ENCODE measurements around the gene MRPL4. TPM values are rescaled to one million over a fixed set of nuclear protein-coding genes. Genes with fewer than 3 reads are reported as not detected.

The MRPL4 gene
- polyA plus RNA-seq, 2 donors: 25.7 to 71.6 TPM

- Histone ChIP-seq H3K4me3 (ENCODE audit: low read depth in 1 of 2, low read length in 2 of 2) (peak overlapping the region; percentile 12 to 31), H3K36me3 (ENCODE audit: control insufficient read depth in 2 of 2, insufficient read depth in 2 of 2, low read length in 1 of 2) (no peaks in the 10 kb centered on the region), H3K27me3 (ENCODE audit: control insufficient read depth in 1 of 2, insufficient read depth in 2 of 2, low read length in 2 of 2) (peaks cover 0 to 25% of the 10 kb centered on the region in 2 donors), H3K4me1 (ENCODE audit: control insufficient read depth in 2 of 2, insufficient read depth in 2 of 2, low read length in 1 of 2) (peaks cover 23 to 59% of the 10 kb centered on the region in 2 donors), H3K27ac (ENCODE audit: low read depth in 2 of 2, low read length in 1 of 2) (no peak overlapping the region), H3K9me3 (ENCODE audit: control insufficient read depth in 2 of 2, insufficient read depth in 1 of 2, low read depth in 1 of 2, low read length in 1 of 2) (peaks cover 0 to 18% of the 10 kb centered on the region in 2 donors)
- 1% methylated on average over 56 to 57 of the region's 57 CpGs for WGBS, 2 donors
These were observed 39.0 kb downstream of the MRPL4 start for GRCh38 chr19:10290876-10291553.

DNA sequence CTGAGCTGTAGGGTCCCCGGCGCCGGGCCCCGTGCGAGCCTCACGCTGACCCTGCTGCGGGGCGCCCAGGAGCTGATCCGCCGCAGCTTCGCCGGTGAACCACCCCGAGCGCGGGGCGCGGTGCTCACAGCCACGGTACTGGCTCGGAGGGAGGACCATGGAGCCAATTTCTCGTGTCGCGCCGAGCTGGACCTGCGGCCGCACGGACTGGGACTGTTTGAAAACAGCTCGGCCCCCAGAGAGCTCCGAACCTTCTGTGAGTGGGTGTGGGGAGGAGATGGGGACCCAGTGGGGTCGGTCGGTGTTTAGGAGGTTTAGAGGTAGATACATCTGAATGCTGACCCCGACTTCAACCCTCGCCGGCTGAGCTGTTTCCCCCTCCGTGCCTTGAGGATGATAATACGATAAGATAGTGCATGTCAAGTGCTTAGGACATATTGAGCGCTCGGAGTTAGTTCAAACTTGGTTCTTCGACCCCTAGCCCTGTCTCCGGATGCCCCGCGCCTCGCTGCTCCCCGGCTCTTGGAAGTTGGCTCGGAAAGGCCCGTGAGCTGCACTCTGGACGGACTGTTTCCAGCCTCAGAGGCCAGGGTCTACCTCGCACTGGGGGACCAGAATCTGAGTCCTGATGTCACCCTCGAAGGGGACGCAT is 39.7 kb downstream of the MRPL4 start:
- H3K27me3 ChIP-seq (ENCODE audit: control insufficient read depth in 1 of 2, insufficient read depth in 2 of 2, low read length in 2 of 2): peaks cover 0 to 25% of the 10 kb centered on the region in 2 donors
- H3K4me3 ChIP-seq (ENCODE audit: low read depth in 1 of 2, low read length in 2 of 2): peak overlapping the region; percentile 17 to 31
- no peak overlapping the region for H3K27ac ChIP-seq (ENCODE audit: low read depth in 2 of 2, low read length in 1 of 2)
- H3K36me3 ChIP-seq (ENCODE audit: control insufficient read depth in 2 of 2, insufficient read depth in 2 of 2, low read length in 1 of 2): no peaks in the 10 kb centered on the region
- 1 to 2% methylated on average over 49 of the region's 49 CpGs for WGBS, 2 donors
- H3K4me1 ChIP-seq (ENCODE audit: control insufficient read depth in 2 of 2, insufficient read depth in 2 of 2, low read length in 1 of 2): peaks cover 23 to 63% of the 10 kb centered on the region in 2 donors
- peaks cover 0 to 18% of the 10 kb centered on the region in 2 donors for H3K9me3 ChIP-seq (ENCODE audit: control insufficient read depth in 2 of 2, insufficient read depth in 1 of 2, low read depth in 1 of 2, low read length in 1 of 2)

DNA sequence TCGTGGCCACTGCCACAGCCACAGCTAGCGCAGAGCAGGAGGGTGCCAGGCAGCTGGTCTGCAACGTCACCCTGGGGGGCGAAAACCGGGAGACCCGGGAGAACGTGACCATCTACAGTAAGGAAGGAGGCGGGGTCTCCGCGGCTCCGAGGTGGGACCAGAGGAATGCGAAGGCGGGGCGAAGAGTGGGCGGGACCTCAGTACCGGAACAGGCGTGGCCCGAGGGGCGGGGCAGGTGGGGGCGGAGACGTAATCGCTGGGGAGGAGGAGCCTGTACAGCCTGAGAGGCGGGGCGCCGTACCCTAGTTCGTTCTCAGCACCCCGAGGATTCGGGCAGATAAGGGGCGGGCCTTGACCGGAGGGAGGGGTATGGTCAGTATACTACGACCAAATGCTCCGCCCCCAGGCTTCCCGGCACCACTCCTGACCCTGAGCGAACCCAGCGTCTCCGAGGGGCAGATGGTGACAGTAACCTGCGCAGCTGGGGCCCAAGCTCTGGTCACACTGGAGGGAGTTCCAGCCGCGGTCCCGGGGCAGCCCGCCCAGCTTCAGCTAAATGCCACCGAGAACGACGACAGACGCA is 40.3 kb downstream of the MRPL4 start:
- Histone ChIP-seq H3K4me3 (ENCODE audit: low read depth in 1 of 2, low read length in 2 of 2) (peak overlapping the region; percentile 17 to 31), H3K36me3 (ENCODE audit: control insufficient read depth in 2 of 2, insufficient read depth in 2 of 2, low read length in 1 of 2) (no peaks in the 10 kb centered on the region), H3K4me1 (ENCODE audit: control insufficient read depth in 2 of 2, insufficient read depth in 2 of 2, low read length in 1 of 2) (peaks cover 23 to 60% of the 10 kb centered on the region in 2 donors), H3K9me3 (ENCODE audit: control insufficient read depth in 2 of 2, insufficient read depth in 1 of 2, low read depth in 1 of 2, low read length in 1 of 2) (peaks cover 0 to 18% of the 10 kb centered on the region in 2 donors), H3K27ac (ENCODE audit: low read depth in 2 of 2, low read length in 1 of 2) (no peak overlapping the region), H3K27me3 (ENCODE audit: control insufficient read depth in 1 of 2, insufficient read depth in 2 of 2, low read length in 2 of 2) (peaks cover 0 to 25% of the 10 kb centered on the region in 2 donors)
- WGBS, 2 donors: 1 to 2% methylated on average over 42 to 45 of the region's 45 CpGs

GRCh38 chr19:10292789-10293636 is 41.0 kb downstream of the MRPL4 start:
- Histone ChIP-seq H3K9me3 (ENCODE audit: control insufficient read depth in 2 of 2, insufficient read depth in 1 of 2, low read depth in 1 of 2, low read length in 1 of 2) (peaks cover 0 to 18% of the 10 kb centered on the region in 2 donors), H3K27ac (ENCODE audit: low read depth in 2 of 2, low read length in 1 of 2) (no peak overlapping the region), H3K4me3 (ENCODE audit: low read depth in 1 of 2, low read length in 2 of 2) (peak overlapping the region; percentile 9 to 17), H3K36me3 (ENCODE audit: control insufficient read depth in 2 of 2, insufficient read depth in 2 of 2, low read length in 1 of 2) (no peaks in the 10 kb centered on the region), H3K4me1 (ENCODE audit: control insufficient read depth in 2 of 2, insufficient read depth in 2 of 2, low read length in 1 of 2) (peaks cover 19 to 56% of the 10 kb centered on the region in 2 donors), H3K27me3 (ENCODE audit: control insufficient read depth in 1 of 2, insufficient read depth in 2 of 2, low read length in 2 of 2) (peaks cover 0 to 25% of the 10 kb centered on the region in 2 donors)
- 12 to 15% methylated on average over 56 of the region's 56 CpGs for WGBS, 2 donors

DNA sequence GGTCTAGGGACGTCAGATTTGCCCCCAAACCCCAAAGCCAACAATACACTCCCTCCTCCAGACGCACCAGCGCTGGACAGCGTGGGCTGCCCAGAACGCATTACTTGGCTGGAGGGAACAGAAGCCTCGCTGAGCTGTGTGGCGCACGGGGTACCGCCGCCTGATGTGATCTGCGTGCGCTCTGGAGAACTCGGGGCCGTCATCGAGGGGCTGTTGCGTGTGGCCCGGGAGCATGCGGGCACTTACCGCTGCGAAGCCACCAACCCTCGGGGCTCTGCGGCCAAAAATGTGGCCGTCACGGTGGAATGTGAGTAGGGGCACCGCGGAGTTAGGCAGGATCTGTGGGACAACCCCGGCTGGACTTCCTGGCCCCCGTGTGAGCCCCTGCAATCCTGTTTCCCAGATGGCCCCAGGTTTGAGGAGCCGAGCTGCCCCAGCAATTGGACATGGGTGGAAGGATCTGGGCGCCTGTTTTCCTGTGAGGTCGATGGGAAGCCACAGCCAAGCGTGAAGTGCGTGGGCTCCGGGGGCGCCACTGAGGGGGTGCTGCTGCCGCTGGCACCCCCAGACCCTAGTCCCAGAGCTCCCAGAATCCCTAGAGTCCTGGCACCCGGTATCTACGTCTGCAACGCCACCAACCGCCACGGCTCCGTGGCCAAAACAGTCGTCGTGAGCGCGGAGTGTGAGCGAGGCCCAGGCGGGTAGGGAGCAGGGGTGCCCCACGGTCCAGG is 41.8 kb downstream of the MRPL4 start:
- Histone ChIP-seq H3K9me3 (ENCODE audit: control insufficient read depth in 2 of 2, insufficient read depth in 1 of 2, low read depth in 1 of 2, low read length in 1 of 2) (peaks cover 0 to 18% of the 10 kb centered on the region in 2 donors), H3K27me3 (ENCODE audit: control insufficient read depth in 1 of 2, insufficient read depth in 2 of 2, low read length in 2 of 2) (peaks cover 0 to 20% of the 10 kb centered on the region in 2 donors), H3K4me1 (ENCODE audit: control insufficient read depth in 2 of 2, insufficient read depth in 2 of 2, low read length in 1 of 2) (peaks cover 19 to 54% of the 10 kb centered on the region in 2 donors), H3K36me3 (ENCODE audit: control insufficient read depth in 2 of 2, insufficient read depth in 2 of 2, low read length in 1 of 2) (no peaks in the 10 kb centered on the region), H3K27ac (ENCODE audit: low read depth in 2 of 2, low read length in 1 of 2) (no peak overlapping the region), H3K4me3 (ENCODE audit: low read depth in 1 of 2, low read length in 2 of 2) (no peak overlapping the region)
- WGBS, 2 donors: 17 to 20% methylated on average over 49 of the region's 49 CpGs

- Histone ChIP-seq H3K36me3 (ENCODE audit: control insufficient read depth in 2 of 2, insufficient read depth in 2 of 2, low read length in 1 of 2) (no peaks in the 10 kb centered on the region), H3K4me3 (ENCODE audit: low read depth in 1 of 2, low read length in 2 of 2) (no peak overlapping the region), H3K27me3 (ENCODE audit: control insufficient read depth in 1 of 2, insufficient read depth in 2 of 2, low read length in 2 of 2) (peaks cover 0 to 15% of the 10 kb centered on the region in 2 donors), H3K27ac (ENCODE audit: low read depth in 2 of 2, low read length in 1 of 2) (no peak overlapping the region), H3K4me1 (ENCODE audit: control insufficient read depth in 2 of 2, insufficient read depth in 2 of 2, low read length in 1 of 2) (peaks cover 15 to 49% of the 10 kb centered on the region in 2 donors), H3K9me3 (ENCODE audit: control insufficient read depth in 2 of 2, insufficient read depth in 1 of 2, low read depth in 1 of 2, low read length in 1 of 2) (peaks cover 0 to 15% of the 10 kb centered on the region in 2 donors)
- WGBS, 2 donors: 10 to 13% methylated on average over 25 of the region's 25 CpGs
These were observed 42.3 kb downstream of the MRPL4 start for GRCh38 chr19:10294368-10294697.

DNA sequence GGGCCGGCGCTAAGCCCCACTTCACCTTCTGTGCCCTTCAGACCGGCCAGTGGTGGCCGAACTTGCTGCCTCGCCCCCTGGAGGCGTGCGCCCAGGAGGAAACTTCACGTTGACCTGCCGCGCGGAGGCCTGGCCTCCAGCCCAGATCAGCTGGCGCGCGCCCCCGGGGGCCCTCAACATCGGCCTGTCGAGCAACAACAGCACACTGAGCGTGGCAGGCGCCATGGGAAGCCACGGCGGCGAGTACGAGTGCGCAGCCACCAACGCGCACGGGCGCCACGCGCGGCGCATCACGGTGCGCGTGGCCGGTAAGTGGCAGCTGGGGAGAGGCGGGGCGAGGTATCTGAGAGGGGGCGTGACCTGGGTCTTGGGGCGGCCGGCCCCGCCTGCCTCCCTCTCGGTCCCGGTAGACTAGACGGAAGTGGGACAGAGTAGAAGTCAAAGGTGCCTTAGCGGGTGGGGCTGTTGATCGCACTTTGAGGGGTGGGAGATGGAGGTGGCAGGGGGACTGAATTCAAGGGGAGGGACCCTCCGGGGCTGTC is 43.4 kb downstream of the MRPL4 start:
- Histone ChIP-seq H3K4me3 (ENCODE audit: low read depth in 1 of 2, low read length in 2 of 2) (peak overlapping the region; percentile 13 to 28), H3K4me1 (ENCODE audit: control insufficient read depth in 2 of 2, insufficient read depth in 2 of 2, low read length in 1 of 2) (peaks cover 6 to 42% of the 10 kb centered on the region in 2 donors), H3K9me3 (ENCODE audit: control insufficient read depth in 2 of 2, insufficient read depth in 1 of 2, low read depth in 1 of 2, low read length in 1 of 2) (peaks cover 0 to 14% of the 10 kb centered on the region in 2 donors), H3K27me3 (ENCODE audit: control insufficient read depth in 1 of 2, insufficient read depth in 2 of 2, low read length in 2 of 2) (peaks cover 0 to 10% of the 10 kb centered on the region in 2 donors), H3K36me3 (ENCODE audit: control insufficient read depth in 2 of 2, insufficient read depth in 2 of 2, low read length in 1 of 2) (no peaks in the 10 kb centered on the region), H3K27ac (ENCODE audit: low read depth in 2 of 2, low read length in 1 of 2) (no peak overlapping the region)
- whole genome bisulfite sequencing, 2 donors: 2 to 4% methylated on average over 48 of the region's 48 CpGs

GRCh38 chr19:10295847-10296591 is 44.0 kb downstream of the MRPL4 start:
- WGBS, 2 donors: 6 to 10% methylated on average over 50 to 58 of the region's 58 CpGs
- Histone ChIP-seq H3K4me3 (ENCODE audit: low read depth in 1 of 2, low read length in 2 of 2) (peak overlapping the region; percentile 13 to 28), H3K4me1 (ENCODE audit: control insufficient read depth in 2 of 2, insufficient read depth in 2 of 2, low read length in 1 of 2) (peaks cover 2 to 36% of the 10 kb centered on the region in 2 donors)

More at GRCh38 chr19:10295847-10296591, 44.0 kb downstream of the MRPL4 start:
- Histone ChIP-seq H3K27me3 (ENCODE audit: control insufficient read depth in 1 of 2, insufficient read depth in 2 of 2, low read length in 2 of 2) (peaks cover 0 to 10% of the 10 kb centered on the region in 2 donors), H3K9me3 (ENCODE audit: control insufficient read depth in 2 of 2, insufficient read depth in 1 of 2, low read depth in 1 of 2, low read length in 1 of 2) (peaks cover 0 to 14% of the 10 kb centered on the region in 2 donors), H3K36me3 (ENCODE audit: control insufficient read depth in 2 of 2, insufficient read depth in 2 of 2, low read length in 1 of 2) (no peaks in the 10 kb centered on the region), H3K27ac (ENCODE audit: low read depth in 2 of 2, low read length in 1 of 2) (no peak overlapping the region)

Measured in esophagus (tissue), 2 donors.